HG02852 (cell line): ENCODE data around the gene OTUB2.
"Not testable (repeated sequence)": the region's sequence is repeated elsewhere in the genome, so short reads cannot be mapped to it uniquely, and the experiment has no call there.

Experiments
- ATAC-seq: cut with Tn5 transposase; IDR thresholded peaks from one replicate; pipeline ENCODE4 v1.9.1; 2021; ENCODE audit warnings: mild to moderate bottlenecking, moderate library complexity; ENCODE audit not compliant: unreplicated experiment

OTUB2 gene

GRCh38 chr14:94052662-94053061, 26.5 kb downstream of the OTUB2 start:
- ATAC-seq, result no peak

DNA sequence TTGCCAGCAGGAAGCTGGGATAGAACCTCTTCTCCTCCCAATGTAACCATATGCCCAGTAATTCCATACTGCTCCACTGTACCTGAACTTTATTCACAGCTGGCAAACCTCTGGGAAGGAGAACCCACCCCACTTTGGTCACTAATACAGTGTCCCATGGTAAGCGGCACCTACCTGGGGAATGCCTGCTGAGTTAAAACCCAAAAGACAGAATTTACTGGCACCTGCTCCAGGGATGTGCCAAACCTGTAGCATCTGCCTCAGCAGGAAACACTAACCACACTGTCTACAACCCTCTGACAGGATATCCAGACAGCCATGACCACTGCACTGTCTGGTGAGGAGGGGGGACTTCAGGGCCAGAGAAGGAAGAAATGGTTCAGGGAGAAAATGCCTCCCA, 28.3 kb downstream of the OTUB2 start:
- ATAC-seq, result no peak

DNA sequence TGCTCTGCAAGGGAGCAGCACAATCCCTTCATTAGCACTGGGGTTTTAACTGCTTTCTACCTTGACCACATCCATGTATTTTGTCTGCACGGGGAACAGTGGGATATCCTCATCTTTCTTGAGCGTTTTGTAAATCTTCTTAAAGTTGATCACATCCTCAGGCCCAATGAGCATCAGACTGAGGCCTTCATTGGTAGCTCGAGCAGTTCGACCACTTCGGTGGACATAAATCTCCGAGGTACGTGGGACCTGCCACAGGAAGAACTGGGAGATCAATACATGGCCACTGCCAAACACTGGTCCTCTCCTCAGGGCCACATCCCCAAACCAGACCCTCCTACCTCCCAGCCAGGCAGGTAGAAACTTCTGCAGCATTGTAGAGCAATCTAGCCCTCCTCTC, 28.8 kb downstream of the OTUB2 start:
- no peak for ATAC-seq

DNA sequence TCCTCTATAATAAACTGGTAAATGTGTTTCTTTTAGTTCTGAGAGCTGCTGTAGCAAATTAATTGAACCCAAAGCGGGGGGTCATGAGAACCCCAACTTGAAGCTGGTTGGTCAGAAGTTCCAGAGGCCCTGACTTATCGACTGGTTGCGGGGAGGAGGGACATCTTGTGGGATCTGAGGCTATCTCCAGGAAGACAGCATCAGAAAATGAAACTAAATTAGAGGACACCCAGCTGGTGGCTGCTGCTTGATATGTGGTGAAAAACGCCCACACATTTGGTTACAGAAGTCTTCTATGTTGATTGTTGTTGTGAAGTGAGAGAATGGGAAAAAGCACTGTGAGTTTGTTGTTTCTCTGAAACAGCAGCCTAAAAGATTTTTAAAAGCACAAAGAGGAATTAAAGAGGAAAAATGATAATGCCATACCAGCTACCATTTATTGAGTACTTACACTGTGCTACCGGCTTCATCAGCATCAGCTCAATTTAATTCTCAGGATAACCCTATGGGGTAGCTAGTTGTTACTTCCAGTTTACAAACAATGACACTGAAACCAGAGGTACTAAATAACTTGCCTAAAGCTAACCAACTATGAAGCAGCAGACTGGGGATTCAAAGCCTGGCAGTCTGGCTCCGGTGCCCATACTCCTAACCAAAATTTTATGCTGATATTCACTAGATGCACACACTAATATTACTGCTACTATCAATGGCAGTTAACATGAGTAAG, 30.6 kb downstream of the OTUB2 start:
- peak; percentile 92 for ATAC-seq

DNA sequence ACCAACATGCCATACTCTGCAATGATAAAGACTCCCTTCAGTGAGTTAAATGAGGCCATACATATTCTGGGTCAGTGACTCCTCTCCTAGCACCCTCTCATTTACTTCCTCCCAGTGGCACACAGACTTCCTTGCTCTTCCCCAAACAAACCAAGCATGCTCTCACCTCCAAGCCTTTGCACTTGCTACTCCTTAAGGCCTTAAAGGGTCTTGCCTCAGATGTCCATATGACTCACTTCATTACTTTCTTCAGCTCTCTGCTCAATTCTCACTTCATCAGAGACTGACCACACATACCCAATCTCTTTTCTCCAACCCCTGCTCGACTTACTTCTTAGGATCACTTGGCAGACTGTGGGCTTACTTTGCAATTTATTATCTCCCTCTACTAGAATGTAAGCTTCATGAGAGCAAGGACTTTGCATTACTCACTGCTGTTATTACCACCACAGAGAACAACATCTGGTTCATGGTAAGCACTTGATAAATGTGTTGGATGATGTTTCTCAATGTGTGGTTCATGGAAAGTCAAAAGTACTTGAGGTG, 32.1 kb downstream of the OTUB2 start:
- ATAC-seq, result no peak

DNA sequence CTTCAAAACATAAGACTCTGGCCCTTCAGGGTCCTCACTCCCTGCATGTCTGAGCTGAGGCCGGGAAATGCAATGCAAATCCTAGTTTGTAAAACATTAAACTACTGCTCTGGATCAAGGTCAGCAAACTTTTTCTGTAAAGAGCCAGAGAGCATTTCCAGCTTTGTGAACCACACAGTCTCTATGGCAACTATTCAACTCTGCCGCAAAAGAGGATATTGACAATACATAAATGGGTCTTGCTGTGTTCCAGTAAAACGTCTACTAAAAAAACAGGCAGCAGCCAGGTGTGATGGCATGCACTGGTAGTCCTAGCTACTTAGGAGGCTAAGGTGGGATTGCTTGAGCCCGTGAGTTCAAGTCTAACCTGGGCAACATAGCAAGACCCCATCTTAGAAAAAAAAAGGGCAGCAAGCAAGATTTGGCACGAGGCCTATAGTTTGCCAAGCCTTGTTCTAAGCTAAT, 32.6 kb downstream of the OTUB2 start:
- ATAC-seq, result no peak

GRCh38 chr14:94059998-94060397, 33.9 kb downstream of the OTUB2 start:
- no peak for ATAC-seq

DNA sequence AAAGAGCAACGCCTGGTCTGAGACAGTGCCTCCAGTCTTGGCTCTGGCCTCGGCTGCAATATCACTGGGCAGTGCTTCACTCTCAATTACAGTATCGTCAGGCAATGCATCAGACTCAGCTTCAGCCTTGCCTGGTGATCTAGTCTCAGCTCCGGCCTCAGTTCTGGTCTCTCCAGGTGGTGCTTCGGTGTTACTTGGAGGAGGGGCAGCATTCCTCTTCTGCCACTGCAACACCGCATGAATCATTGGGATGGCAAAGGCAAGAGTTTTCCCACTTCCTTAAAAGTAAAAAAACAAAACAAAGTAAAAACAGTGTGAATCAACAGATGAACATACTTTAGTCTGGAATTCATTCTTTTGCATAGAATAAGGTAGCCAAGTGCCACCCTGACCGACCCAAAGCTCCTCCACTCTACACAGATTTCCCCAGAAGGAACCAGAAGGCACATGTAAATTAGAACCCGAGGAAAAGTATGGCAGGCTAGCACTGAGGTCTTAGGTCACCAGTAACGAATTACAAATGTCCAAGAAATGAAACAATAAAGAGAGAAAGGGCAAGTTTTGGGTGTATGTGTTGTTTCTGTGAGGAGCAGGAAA, 36.3 kb downstream of the OTUB2 start:
- no peak for ATAC-seq

GRCh38 chr14:94066089-94066676, 40.0 kb downstream of the OTUB2 start:
- ATAC-seq, result no peak

DNA sequence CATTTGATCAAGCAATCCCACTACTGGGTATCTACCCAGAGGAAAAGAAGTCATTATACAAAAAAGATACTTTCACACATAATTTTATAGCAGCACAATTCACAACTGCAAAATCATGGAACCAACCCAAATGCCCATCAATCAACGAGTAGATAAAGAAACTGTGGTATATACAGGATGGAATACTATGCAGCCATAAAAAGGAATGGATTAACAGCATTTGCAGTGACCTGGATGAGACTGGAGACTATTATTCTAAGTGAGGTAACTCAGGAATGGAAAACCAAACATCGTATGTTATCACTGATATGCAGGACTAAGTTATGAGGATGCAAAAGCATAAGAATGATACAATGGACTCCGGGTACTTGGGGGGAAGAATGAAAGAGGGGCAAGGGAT, 45.9 kb downstream of the OTUB2 start:
- ATAC-seq, result not testable (repeated sequence)

- no peak for ATAC-seq
Observed at GRCh38 chr14:94074534-94074933, 48.4 kb downstream of the OTUB2 start.

DNA sequence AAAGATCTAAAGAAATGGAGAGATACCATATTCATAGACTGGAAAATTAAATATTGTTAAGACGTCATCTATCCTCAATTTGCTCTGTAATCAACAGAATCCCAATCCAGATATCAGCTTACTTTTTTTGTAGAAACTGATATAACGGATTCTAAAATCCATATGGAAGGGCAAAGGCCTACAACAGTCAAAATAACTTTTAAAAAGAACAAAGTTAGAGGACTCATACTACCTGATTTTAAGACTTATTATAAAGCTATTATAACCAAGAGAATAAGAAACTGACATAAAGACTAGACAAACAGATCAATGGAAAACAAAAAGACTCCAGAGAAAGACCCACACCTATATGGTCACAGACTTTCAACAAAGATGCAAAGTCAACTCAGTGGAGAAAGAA, 48.9 kb downstream of the OTUB2 start:
- no peak for ATAC-seq

DNA sequence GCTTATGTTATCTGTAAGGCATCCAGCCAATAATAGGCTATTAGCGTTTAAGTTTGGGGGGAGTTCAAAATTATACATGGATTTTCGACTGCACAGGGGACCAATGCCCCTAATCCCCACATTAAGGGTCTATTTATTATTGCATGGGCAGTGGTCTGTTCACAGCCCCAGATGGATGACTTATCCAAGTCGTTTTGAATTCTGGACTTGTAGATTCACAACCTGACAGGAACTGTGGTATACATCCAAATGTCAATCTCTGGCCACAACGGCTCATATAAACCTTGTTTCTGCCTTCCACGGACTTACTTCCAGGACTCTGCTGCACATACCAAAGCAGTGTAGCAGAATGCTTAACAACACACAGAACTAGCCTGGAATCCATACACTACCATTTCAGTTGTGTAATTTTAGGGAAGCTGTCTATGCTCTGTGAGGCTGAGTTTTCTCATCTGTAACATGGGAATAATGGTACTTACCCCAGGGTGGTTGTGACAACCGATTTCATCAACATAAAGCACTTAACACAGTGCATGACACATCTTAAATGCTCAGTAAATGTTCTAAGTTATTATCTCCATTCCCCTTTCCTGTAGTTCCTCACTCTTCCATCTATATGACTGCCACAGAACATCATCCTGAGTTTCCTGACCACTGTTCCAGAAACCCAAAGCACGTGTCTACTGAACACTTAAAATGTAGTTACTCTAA, 51.1 kb downstream of the OTUB2 start:
- ATAC-seq, result no peak

DNA sequence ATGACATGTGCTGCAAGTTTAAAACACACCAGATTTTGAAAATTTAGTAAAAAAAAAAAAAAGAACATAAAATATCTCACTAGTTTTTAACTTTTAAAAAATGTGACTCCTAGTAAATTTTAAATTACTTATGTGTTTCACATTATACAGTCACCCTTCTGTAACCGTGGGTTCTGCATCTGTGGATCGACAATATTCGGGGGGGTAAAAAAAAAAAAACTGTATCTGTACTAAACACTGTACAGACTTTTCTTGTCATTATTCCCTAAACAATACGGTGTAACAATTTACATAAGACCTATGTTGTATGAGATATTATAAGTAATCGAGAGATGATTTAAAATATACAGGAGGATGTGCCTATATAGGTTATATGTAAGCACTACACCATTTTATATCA, 51.7 kb downstream of the OTUB2 start:
- no peak for ATAC-seq

GRCh38 chr14:94079891-94080620, 53.9 kb downstream of the OTUB2 start:
- ATAC-seq, result no peak

GRCh38 chr14:94080621-94081385, 54.7 kb downstream of the OTUB2 start, which contains the start of the genes DDX24 and IFI27L1:
Gene DDX24, minus strand, starts transcription at chr14:94081202. Its CDS starts 1,460 bp downstream, at chr14:94079742.
Gene IFI27L1, plus strand, starts transcription at chr14:94081310. Its CDS starts 15,628 bp downstream, at chr14:94096938.
- ATAC-seq, result peak; percentile 97

DNA sequence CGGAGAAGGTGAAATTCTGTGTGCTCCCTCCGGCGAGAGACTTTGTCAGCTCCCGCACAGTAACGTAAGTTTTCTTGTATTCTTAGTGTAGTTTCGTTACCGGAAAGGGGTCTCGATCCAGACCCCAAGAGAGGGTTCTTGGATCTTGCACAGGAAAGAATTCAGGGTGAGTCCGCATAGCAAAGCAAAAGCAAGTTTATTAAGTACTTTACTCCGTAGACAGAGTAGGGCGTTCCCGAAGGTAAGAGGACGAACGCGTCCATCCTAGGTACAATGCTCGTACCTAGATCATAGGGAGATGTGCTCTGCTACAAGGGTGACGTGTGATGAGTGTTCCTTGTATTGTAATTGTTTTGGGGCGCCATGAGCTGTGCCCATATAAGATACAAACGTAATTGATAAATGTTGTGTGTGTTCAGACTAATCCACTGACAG, 55.3 kb downstream of the OTUB2 start:
- ATAC-seq, result peak; percentile 21

GRCh38 chr14:94087891-94088290, 61.8 kb downstream of the OTUB2 start:
- ATAC-seq, result no peak

DNA sequence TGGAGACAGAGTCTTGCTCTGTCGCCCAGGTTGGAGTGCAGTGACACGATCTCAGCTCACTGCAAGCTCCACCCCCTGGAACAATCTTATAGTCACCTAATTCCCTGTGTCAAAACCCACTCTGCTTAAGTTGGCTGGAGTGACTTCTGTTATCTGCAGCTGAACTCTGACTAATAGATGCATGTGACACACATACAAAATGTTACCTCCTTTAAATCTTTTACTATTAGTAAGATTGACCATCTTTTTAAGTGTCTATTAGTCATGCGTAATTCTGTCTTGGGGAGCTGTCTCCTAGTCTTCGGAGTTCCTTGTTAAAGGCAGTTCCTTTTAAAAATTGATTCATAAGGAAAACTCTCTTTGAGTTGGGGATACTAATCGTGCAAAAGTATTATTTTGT, 62.4 kb downstream of the OTUB2 start:
- no peak for ATAC-seq

DNA sequence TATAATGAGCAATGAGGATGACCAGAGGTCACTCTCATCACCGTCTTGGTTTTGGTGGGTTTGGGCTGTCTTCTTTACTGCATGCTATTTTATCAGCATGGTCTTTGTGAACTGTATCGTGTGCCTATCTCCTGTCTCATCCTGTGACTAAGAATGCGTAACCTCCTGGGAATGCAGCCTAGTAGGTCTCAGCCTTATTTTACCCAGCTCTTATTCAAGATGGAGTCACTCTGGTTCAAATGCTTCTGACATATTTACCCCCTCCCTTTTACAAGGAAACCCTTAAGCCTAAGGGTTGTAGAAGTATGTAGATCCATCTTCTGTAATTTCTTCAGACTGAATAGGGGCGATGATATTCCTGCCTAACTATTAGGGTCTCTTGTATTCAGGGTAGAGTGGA, 63.3 kb downstream of the OTUB2 start:
- no peak for ATAC-seq
